Activated CD8-positive, alpha-beta T cell treated with anti-CD3 and anti-CD28 coated beads, Interleukin-2, amount 10 ng/mL, durations not matched to agents 7 days and 5 days (primary cell): Measurements from ENCODE around the gene KLHL33. TPM values are rescaled to one million over a fixed set of nuclear protein-coding genes. Genes with fewer than 3 reads are reported as not detected.
"Not testable (repeated sequence)": the region's sequence is repeated elsewhere in the genome, so short reads cannot be mapped to it uniquely, and the experiment has no call there.

ENCODE experiments used
- ATAC-seq: fragments of 150-1000 bp; cut with Tn5 transposase; one replicate; pipeline ENCODE4 v1.10.0; 2021; ENCODE audit warnings: moderate library complexity
- CTCF ChIA-PET: fragments of 350-600 bp; sonication (Branson Sonifier 250); formaldehyde crosslinking; loops from one replicate; lab custom pipeline; 2021; ENCODE audit warnings: antibody characterized with exemption; lab: Charles Lee
- POLR2A ChIA-PET: fragments of 350-600 bp; sonication (Branson Sonifier 250); formaldehyde crosslinking; loops from one replicate; lab custom pipeline; 2021; ENCODE audit warnings: antibody characterized with exemption; lab: Charles Lee
- DNase-seq: peaks from one replicate; pipeline ENCODE4 v3.0.0-alpha.2; 2020
- H3K27ac Mint-ChIP-seq: one replicate; pipeline ENCODE4 v1.8.0; 2021; ENCODE audit warnings: mild to moderate bottlenecking, mixed read lengths
- H3K27me3 Mint-ChIP-seq: one replicate; pipeline ENCODE4 v1.8.0; 2021; ENCODE audit warnings: low read depth, mixed read lengths
- H3K36me3 Mint-ChIP-seq: one replicate; pipeline ENCODE4 v1.8.0; 2021; ENCODE audit warnings: low read depth, mixed read lengths
- H3K4me1 Mint-ChIP-seq: one replicate; pipeline ENCODE4 v1.8.0; 2021; ENCODE audit warnings: low read depth, mixed read lengths
- H3K4me3 Mint-ChIP-seq: one replicate; pipeline ENCODE4 v1.8.0; 2021; ENCODE audit warnings: mild to moderate bottlenecking, mixed read lengths
- H3K9me3 Mint-ChIP-seq: one replicate; pipeline ENCODE4 v1.8.0; 2022; ENCODE audit warnings: mixed read lengths; ENCODE audit not compliant: insufficient read depth
- total RNA-seq, 2 experiments: library from RNA; stranded (reverse); gene quantifications; one replicate each; pipeline ENCODE4 v1.2.3, GENCODE V29; 2021

The KLHL33 gene
- total RNA-seq, 2 experiments from 2014 or later = 2.4 to 2.7 TPM

DNA sequence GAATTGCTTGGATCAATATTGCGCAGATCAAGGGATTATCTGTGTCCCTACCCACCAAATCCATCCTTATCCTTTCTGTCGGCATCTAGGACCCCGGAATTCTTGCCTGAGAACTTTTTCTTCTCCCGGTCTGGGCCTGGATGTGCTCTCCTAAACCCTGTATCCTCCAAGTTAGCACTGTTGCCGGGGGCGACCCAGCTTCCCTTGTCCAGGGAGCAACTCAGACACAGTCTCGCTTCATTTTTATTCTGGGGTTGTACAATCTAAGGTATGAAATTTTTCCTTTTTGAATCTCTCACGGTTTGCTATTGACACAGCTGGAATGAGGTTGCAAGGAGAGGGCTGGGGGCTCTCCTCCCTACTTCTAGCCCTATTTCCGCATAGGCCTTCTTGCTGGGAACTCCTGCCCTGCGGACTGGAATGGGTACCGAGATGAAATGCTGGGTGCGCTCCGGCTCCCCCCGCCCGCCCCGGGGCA lies 32.8 kb upstream of the KLHL33 start:
- CTCF ChIA-PET = no interaction called here
- peaks cover 38% of the 10 kb centered on the region for H3K36me3 Mint-ChIP-seq
- peak overlapping the region; percentile 94 for H3K27ac Mint-ChIP-seq
- POLR2A ChIA-PET = interaction anchor here (1.8 to 2.5 kb wide), 3 partner anchors 8 to 14 kb away, joined by 21 to 32 read pairs (median 27); partner anchors contain the start of genes APEX1, OSGEP and PIP4P1
- peak overlapping the region; percentile 87 for H3K4me3 Mint-ChIP-seq
- H3K4me1 Mint-ChIP-seq = peaks cover 29% of the 10 kb centered on the region
- no peaks in the 10 kb centered on the region for H3K27me3 Mint-ChIP-seq
- DNase-seq (no peak), ATAC-seq (no peak)
- no peaks in the 10 kb centered on the region for H3K9me3 Mint-ChIP-seq

DNA sequence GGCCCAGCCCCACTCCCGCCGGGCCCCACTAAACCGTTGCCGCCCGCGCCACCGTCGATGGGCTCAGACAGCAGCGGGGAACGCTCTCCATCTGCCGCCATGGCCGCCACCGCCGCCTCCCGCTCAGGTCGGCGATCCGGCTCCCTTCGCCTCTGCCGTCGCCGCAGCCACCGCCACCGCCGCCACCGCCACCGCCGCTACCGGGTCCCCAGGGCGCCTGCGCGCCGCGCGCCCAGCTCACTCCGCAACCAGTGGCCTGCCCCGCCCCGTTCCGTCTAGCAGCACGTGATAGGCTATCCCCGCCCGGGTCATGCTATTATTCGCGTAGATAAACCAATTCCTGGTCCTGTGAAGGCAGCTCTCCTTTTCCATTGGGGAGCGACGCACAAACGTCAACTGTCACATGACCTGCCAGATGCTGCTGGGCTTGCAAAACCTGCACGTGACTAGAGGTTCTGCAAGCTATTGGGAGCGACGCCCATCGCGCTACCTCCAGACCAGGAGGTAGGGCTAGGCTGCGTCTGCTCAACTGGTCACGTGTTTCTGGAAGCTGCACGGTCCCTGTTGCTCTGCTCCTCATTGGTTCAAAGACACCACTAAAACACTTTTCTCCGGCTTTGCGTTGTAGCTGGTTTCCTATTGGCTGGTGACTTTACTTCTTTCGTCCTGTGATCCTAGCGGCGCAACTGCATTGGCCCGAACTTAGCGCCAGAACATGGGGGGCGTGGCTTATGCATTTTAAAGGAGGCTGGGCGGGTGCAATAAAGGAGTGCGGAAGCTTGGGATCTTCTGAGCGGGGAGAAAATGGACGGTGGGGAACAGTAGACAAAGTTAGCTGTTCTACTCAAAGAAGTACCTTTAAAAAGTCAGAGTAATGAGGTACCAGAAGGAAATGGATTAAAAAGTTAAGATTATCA lies 25.5 kb upstream of the KLHL33 start, which contains the start of gene PIP4P1:
TSS of gene PIP4P1 (minus strand) at position 210 of the 917 bp plus-strand sequence. CDS start at position 101, 109 bp downstream.
- Mint-ChIP-seq H3K27ac (peak within 1 kb of the TSS; percentile 91), H3K4me3 (peak within 1 kb of the TSS; percentile 95), H3K9me3 (no peaks in the 10 kb centered on the region), H3K27me3 (peaks cover 2% of the 10 kb centered on the region), H3K4me1 (peaks cover 38% of the 10 kb centered on the region), H3K36me3 (peaks cover 29% of the 10 kb centered on the region)
- ChIA-PET POLR2A (interaction anchor here (0.7 to 2.7 kb wide), 10 partner anchors 8 to 118 kb away, joined by 3 to 21 read pairs (median 4); partner anchors contain the start of genes PARP2 and PNP), CTCF (interaction anchor here (1.0 to 4.2 kb wide), 10 partner anchors 8 to 510 kb away, joined by 3 to 53 read pairs (median 6); partner anchors contain the start of gene TEP1)
- ATAC-seq = peak; percentile 97
- DNase-seq = peak; percentile 99

DNA sequence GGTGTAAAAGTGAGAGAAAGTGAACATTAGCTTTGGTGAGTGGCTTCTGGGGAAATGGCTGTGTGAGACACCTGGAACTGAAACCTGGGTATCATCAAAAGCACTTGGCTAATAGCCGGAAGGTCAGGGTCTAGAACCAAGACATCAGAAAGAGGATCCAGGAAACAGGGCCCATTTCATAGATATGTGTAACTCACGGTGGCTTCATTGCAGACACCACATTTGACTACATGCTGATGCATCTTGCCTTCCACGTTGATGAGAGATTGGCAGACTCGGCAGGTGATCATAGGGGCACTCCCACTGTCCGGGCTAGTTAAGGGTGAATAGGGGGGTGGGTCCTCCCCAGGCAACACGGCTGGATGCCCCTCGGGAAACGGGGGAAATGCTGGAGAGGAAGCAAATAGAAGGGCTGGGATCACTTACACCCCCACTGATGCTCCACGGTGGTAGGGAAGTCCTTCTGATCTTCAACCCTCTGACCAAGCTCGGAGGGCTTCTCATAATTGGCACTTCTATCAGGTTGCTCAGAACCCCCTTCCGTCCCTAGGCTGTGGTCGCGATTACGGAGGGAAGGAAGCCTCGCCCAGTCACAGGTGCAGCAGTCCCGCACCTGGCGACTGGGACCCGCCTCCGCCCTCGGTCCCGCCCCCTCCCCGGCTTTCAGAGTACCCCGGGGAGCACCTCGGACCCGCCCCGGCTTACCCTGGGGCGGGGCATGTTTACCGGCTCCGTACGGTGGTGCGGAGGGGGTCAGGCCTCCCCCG lies 24.7 kb upstream of the KLHL33 start:
- peak overlapping the region; percentile 90 for H3K4me3 Mint-ChIP-seq
- POLR2A ChIA-PET = interaction anchor here (1.0 to 2.7 kb wide), 7 partner anchors 8 to 118 kb away, joined by 3 to 21 read pairs (median 5); partner anchors contain the start of genes PARP2 and PNP
- ATAC-seq (no peak), DNase-seq (peak; percentile 59)
- H3K4me1 Mint-ChIP-seq = peaks cover 38% of the 10 kb centered on the region
- no peaks in the 10 kb centered on the region for H3K9me3 Mint-ChIP-seq
- H3K36me3 Mint-ChIP-seq = peaks cover 29% of the 10 kb centered on the region
- peaks cover 2% of the 10 kb centered on the region for H3K27me3 Mint-ChIP-seq
- peak overlapping the region; percentile 91 for H3K27ac Mint-ChIP-seq
- CTCF ChIA-PET = interaction anchor here (1.0 to 4.2 kb wide), 10 partner anchors 8 to 511 kb away, joined by 3 to 53 read pairs (median 6); partner anchors contain the start of gene TEP1

DNA sequence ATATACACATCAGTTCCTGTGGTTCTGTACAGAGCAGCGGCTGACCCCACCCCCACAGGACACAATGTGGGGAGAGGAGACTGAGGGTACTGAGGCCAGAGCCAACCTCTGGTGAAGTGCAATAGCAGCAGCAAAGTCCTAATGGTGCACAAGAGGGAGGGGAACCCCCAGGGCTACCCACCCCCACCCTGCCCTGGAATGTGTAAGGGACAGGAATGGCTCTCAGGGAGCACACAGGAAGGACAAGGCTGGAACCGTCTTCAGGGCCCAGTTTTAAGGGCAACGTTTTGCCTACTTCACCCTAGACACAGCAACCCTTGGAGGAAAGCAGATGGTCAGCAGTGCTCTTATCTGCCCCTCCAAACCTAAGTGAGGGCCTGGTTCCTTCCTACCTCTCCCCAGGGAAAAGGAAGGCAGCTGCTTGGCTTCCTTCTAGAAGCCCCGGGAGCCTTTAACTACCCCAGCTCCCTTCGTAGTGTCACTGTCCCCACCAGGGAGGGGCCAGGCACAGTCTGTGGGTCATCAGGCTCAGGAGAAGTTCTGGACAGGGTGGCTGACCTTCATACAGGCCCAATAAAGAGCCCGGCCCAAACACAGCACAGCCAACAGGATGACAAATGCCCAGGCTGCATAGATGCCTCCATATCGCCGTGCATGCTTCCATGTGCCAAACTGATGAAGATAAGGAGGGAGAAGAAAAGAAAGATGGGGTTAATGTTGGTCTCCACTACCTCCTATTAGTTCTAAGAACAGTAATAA lies 22.2 kb upstream of the KLHL33 start:
- peaks cover 38% of the 10 kb centered on the region for H3K4me1 Mint-ChIP-seq
- peaks cover 2% of the 10 kb centered on the region for H3K27me3 Mint-ChIP-seq
- H3K27ac Mint-ChIP-seq = no peak overlapping the region
- H3K36me3 Mint-ChIP-seq = peaks cover 29% of the 10 kb centered on the region
- H3K9me3 Mint-ChIP-seq = no peaks in the 10 kb centered on the region
- ATAC-seq (no peak), DNase-seq (no peak)
- CTCF ChIA-PET = no interaction called here
- no peak overlapping the region for H3K4me3 Mint-ChIP-seq
- POLR2A ChIA-PET = interaction anchor here (1.0 kb wide), 1 partner anchor 11 kb away, joined by 3 read pairs; no protein-coding TSS in a partner anchor

DNA sequence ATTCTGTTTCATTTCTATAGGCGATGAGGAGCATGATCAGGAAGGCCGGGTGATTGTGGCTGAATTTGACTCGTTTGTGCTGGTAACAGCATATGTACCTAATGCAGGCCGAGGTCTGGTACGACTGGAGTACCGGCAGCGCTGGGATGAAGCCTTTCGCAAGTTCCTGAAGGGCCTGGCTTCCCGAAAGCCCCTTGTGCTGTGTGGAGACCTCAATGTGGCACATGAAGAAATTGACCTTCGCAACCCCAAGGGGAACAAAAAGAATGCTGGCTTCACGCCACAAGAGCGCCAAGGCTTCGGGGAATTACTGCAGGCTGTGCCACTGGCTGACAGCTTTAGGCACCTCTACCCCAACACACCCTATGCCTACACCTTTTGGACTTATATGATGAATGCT lies 21.0 kb upstream of the KLHL33 start:
- ATAC-seq = no peak
- CTCF ChIA-PET = interaction anchor here (2.9 to 3.0 kb wide), 2 partner anchors 40 to 42 kb away, joined by 10 to 30 read pairs; no protein-coding TSS in a partner anchor
- H3K9me3 Mint-ChIP-seq = no peaks in the 10 kb centered on the region
- H3K4me3 Mint-ChIP-seq = no peak overlapping the region
- H3K36me3 Mint-ChIP-seq = peaks cover 37% of the 10 kb centered on the region
- peaks cover 2% of the 10 kb centered on the region for H3K27me3 Mint-ChIP-seq
- POLR2A ChIA-PET = interaction anchor here (1.8 to 3.6 kb wide), 5 partner anchors 12 to 114 kb away, joined by 8 to 32 read pairs (median 14); partner anchors contain the start of genes PARP2, PNP and TEP1
- H3K4me1 Mint-ChIP-seq = peaks cover 36% of the 10 kb centered on the region
- no peak for DNase-seq
- H3K27ac Mint-ChIP-seq = peak overlapping the region; percentile 26

DNA sequence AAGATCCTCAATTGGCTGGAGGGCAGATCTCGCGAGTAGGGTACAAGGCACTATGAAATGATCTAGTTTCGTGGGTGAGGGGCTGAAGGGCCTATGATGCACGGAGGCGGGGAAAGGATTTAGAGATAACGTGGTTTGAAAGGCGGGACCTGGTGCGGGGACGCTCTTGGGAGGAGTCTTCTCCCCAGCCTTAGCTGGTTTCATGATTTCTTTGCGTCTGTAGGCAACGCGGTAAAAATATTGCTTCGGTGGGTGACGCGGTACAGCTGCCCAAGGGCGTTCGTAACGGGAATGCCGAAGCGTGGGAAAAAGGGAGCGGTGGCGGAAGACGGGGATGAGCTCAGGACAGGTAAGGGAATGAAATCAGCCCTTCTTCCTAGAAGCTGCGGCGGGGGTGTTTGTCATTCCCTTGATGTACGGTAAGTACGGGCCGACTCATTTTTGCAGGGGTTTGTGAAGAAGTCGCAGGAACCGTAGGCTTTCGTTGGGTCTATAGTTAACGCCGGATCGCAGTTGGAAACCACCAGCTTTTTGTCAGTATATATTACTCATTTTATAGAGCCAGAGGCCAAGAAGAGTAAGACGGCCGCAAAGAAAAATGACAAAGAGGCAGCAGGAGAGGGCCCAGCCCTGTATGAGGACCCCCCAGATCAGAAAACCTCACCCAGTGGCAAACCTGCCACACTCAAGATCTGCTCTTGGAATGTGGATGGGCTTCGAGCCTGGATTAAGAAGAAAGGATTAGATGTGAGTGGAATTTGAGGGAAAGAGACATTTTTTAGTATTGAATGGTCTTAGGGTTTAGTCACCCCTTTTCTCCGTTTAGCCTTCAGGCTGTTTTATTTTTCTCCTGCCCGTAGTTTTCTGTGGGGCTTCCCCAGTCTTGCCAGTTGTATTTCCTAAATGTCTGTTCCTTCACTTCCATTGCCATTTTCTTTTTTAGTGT lies 19.7 kb upstream of the KLHL33 start:
- ATAC-seq (peak; percentile 70), DNase-seq (no peak)
- no peaks in the 10 kb centered on the region for H3K27me3 Mint-ChIP-seq
- ChIA-PET CTCF (interaction anchor here (1.2 to 3.0 kb wide), 8 partner anchors 8 to 158 kb away, joined by 3 to 30 read pairs (median 6); no protein-coding TSS in a partner anchor), POLR2A (interaction anchor here (0.6 to 3.6 kb wide), 14 partner anchors 8 to 982 kb away, joined by 3 to 32 read pairs (median 6); partner anchors contain the start of genes CCNB1IP1, PARP2, PNP and TEP1)
- no peak overlapping the region for H3K4me3 Mint-ChIP-seq
- H3K4me1 Mint-ChIP-seq = peaks cover 33% of the 10 kb centered on the region
- no peaks in the 10 kb centered on the region for H3K9me3 Mint-ChIP-seq
- H3K27ac Mint-ChIP-seq = no peak overlapping the region
- H3K36me3 Mint-ChIP-seq = peaks cover 36% of the 10 kb centered on the region

DNA sequence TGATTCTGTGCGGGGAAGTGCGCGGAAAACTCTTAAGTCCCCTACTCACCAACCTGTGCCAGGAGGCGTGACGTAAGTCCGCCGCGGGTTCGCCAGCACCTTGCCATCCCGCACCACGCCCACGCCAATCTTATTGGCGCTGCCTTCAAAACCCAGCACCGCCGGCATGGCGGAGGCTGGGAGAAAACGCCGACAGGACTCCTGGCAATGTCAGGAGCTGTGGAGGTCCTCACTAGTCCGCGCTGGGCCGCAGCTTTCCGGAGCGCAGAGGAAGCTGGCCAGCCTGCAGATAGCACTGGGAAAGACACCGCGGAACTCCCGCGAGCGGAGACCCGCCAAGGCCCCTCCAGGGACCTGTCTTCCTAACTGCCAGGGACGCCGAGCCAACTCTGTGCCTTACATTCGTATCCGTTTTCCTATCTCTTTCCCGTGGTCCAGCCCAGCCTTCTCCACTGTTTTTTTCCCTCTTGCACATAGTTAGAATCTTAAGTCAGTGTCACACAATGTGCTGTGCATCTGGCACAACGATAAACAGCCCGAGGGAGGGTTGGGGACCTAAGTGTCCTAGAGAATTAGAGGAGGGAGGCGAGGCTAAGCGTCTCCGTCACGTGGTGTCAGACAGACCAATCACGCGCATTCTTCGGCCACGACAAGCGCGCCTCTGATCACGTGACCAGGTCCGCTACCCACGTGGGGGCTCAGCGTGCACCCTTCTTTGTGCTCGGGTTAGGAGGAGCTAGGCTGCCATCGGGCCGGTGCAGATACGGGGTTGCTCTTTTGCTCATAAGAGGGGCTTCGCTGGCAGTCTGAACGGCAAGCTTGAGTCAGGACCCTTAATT lies 18.8 kb upstream of the KLHL33 start, which contains the start of the genes APEX1 and OSGEP:
TSS of gene APEX1 (plus strand) at position 711 of the 839 bp plus-strand sequence. CDS start 420 bp downstream, outside the sequence.
TSS of gene OSGEP (minus strand) at position 297 of the 839 bp plus-strand sequence. CDS start at position 168, 129 bp downstream.
- Mint-ChIP-seq H3K27me3 (no peaks in the 10 kb centered on the region), H3K27ac (no peak within 1 kb of the TSS), H3K36me3 (peaks cover 31% of the 10 kb centered on the region), H3K9me3 (no peaks in the 10 kb centered on the region), H3K4me3 (peak within 1 kb of the TSS; percentile 36), H3K4me1 (peaks cover 24% of the 10 kb centered on the region)
- peak; percentile 99 for DNase-seq
- ChIA-PET CTCF (interaction anchor here (1.2 to 3.0 kb wide), 8 partner anchors 9 to 159 kb away, joined by 3 to 30 read pairs (median 6); no protein-coding TSS in a partner anchor), POLR2A (interaction anchor here (0.6 to 3.6 kb wide), 13 partner anchors 9 to 983 kb away, joined by 3 to 32 read pairs (median 5); partner anchors contain the start of genes CCNB1IP1, PARP2, PNP and TEP1)
- peak; percentile 90 for ATAC-seq

DNA sequence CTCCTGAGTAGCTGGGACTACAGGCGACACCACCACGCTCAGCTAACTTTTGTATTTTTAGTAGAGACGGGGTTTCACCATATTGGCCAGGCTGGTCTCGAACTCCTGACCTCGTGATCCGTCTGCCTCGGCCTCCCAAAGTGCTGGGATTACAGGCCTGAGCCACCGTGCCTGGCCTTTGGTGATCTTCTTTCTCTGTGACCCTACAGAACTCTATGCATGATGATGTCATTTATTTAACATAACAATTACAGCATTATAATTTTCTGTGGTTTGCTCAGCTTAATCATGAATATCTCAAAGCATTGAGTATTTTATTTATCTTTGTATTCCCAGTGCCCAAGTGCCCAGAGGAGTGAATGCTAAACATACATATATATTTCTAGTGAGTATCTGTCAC lies 16.9 kb upstream of the KLHL33 start:
- peaks cover 37% of the 10 kb centered on the region for H3K36me3 Mint-ChIP-seq
- not testable (repeated sequence) for ATAC-seq, H3K9me3 Mint-ChIP-seq, DNase-seq, H3K27me3 Mint-ChIP-seq
- H3K4me1 Mint-ChIP-seq = peaks cover 12% of the 10 kb centered on the region
- ChIA-PET CTCF (interaction anchor here (1.1 to 1.9 kb wide), 5 partner anchors 9 to 125 kb away, joined by 3 to 10 read pairs (median 3); partner anchors contain the start of gene PIP4P1), POLR2A (interaction anchor here (0.9 kb wide), 1 partner anchor 9 kb away, joined by 3 read pairs; the partner anchor contains the start of gene PIP4P1)
- peak overlapping the region; percentile 41 for H3K4me3 Mint-ChIP-seq
- H3K27ac Mint-ChIP-seq = peak overlapping the region; percentile 53
